GM19324 (cell line): ENCODE measurements around the gene KRT86.

ENCODE experiments used
- ATAC-seq: cut with Tn5 transposase; IDR thresholded peaks from one replicate; pipeline ENCODE4 v1.9.1; 2021; ENCODE audit warnings: mild to moderate bottlenecking, moderate library complexity; ENCODE audit not compliant: unreplicated experiment, low FRiP score

KRT86 gene

DNA sequence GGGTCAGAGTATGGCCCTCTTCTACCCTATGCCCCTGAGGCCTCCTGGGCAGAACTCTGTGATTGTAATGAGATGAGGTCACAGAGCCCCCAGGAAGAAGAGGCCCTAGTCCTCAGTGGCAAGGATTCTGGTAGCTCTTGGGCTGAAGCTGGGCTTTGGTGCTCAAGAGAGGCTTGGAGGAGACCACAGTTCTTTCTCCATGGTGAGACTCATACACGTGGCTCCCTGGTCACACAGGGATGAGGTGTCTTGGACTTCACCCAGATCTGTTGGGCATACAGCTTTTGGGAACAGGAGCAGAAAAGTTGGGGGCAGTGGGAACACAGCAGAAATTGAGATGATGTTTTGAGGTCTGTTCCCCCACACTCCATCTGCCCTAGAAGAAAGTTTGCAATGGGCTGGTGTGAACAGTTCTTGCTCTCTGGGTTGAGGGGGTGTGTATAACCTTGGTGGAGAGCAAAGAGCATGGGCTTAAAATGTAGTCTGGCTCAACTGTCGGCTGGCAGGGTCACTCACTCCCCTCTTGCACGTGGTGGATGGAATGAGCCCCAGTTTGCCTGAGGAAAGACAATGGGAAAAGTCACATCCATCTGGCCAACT is at the start of gene KRT86:
Gene KRT86 (plus strand): TSS at position 125 of the 600 bp plus-strand sequence. CDS start 27,272 bp downstream, outside the sequence.
- ATAC-seq = no peak

DNA sequence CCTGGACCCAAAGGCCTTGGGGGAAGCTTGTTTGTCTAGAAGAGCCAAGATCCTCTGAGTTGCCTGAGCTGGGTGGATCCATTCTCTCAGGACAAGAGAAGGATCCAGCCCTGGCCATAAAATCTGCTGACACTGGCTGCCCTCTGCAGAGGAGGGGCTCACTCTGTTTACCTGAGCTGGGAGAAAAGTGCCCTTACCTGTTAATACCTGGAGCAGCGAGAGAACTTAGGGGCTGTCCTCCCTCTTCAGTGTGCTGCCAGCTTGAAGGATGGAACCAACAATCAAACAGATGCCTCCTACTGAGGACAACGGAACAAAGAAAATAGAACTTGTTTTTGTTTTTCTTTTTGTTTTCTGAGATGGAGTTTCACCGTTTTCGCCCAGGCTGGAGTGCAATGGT is 48.7 kb upstream of the KRT86 start:
- no peak for ATAC-seq

DNA sequence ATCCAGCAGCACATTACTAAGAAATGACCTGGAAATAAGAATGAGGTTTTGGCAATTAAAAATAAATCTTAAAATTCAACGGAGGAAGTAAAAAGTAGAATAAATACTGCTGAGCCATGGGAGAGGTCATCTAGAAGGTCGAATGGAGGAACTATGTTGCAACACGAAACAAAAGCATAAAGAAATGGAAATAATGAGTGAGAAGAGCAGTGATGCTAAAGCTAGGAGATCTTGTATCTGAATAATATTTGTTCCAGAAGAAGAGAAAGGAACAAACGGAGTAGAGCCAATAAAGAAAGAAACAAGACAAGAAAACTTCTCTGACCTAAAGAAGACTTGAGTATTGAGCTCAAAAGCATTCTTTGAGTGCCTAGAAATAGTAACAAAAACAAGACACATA is 48.0 kb upstream of the KRT86 start:
- no peak for ATAC-seq

DNA sequence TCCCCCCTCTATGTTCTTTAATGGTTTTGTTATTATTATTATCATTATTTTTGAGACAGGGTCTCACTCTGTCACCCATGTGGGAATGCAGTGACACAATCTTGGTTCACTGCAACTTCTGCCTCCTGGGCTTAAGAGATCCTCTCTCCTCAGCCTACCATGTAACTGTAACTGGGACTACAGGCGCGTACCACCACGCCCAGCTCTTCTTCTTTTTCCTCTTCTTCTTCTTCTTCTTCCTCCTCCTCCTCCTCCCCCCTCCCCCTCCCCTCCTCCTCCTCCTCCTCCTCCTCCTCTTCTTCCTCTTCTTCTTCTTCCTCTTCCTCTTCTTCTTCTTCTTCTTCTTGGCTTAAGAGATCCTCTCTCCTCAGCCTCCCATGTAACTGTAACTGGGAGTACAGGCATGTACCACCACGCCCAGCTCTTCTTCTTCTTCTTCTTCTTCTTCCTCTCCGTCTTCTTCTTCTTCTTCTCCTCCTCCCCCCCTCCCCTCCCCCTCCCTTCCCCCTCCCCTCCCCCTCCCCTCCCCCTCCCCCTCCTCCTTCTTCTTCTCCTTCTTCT is 46.8 kb upstream of the KRT86 start:
- no peak for ATAC-seq

DNA sequence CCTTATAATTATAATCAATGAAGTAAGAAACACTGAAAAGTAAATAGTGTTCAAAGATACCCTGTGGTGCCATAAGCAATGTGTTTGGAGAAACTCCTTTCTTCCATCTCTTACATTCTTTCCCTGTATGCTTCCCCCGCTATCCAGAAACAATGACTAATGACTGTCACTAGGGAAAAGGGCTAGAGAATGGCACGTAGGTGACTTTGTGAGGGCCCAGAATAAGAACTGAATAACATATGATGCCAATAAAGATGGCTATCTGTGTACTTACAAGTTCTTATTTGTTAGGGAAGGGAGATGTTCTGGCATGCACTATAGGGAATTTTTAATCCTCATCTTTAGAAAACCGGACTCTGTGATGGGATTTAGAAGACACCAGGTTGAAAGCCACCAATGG is 46.1 kb upstream of the KRT86 start:
- ATAC-seq = no peak

DNA sequence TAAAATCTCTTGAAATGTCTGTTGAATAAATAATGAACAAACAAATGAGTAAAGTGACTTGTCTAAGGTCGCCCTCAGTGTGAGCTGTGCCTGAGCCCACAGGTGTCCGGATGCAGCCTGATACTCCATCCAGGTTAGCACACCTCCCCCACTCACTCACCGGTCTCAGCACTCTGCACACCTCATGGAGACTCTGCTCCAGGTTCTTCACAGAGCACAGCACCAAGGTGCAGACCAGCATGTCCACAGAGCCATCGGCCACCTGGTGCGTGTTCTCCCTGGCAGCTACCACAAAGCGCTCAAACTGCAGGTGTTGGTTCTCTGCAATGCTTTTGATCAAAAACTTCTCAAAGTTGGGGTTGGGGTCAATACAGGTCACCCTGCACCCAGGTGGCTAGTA is 45.5 kb upstream of the KRT86 start:
- no peak for ATAC-seq

DNA sequence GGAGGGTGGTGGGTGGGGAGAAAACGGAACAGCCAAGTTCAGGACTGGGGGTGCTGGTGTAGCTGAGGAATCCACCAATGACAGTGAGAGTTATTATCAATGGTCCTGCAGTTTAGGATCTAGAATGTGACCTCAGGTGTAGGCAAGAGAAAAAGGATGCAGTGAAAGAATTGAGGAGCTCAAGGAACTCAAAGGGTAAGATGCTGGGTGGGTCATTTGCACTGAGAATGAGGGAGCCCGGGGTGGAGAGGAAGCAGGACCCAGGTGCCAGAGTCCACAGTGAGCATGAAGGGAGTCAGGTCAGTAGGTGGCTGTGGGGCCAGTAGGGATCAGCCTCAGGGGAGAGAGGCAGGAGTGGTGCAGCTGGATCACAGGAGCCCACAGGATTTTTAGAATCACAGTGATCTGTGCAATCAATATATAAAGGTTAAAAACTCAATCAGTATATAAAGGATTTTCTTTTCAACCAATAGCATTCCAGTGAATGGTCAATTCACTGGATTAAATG is 44.6 kb upstream of the KRT86 start:
- no peak for ATAC-seq

DNA sequence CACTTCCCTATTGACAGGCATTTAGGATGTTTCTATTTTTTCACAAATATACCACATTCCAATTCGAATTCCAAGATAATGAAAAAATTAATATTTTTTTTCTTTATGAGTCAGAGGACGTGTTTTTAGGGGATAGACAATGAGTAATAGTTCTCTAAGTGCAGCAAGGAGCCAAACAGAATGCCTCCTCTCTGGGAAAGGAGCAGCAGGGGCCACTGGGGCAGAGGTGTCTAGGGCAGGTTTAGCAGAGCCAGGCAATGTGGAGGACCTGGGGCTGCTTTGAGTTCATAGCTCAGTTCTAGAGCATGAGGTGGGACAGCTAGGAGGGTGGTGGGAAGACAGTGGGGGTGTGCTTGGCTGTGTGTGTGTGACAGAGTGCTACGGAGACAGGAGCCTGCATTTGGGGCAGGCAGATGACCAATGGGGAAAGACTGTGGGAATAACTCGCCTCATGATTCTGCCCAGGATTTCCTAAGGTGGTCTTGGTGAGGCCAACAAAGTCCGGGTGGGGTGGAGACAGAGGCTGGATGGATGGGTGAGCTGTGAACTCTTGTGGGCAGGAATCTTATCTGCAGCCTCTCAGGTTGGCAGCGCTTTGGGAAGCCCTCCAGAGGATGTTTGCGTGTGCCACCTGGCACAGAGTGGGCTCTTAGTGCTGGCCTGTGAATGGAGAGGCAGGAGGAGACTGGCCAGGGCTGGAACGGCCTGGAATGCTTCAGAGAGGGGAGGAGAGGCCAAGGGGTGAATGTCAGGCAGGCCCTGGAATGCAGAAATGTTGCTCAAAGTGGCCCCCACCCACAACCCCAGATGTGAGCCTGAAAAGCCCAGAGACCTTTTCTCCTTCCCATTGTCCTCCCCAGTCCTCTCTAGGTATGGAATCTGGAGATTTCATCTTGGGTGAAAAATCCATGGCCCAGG is 43.8 kb upstream of the KRT86 start:
- no peak for ATAC-seq

DNA sequence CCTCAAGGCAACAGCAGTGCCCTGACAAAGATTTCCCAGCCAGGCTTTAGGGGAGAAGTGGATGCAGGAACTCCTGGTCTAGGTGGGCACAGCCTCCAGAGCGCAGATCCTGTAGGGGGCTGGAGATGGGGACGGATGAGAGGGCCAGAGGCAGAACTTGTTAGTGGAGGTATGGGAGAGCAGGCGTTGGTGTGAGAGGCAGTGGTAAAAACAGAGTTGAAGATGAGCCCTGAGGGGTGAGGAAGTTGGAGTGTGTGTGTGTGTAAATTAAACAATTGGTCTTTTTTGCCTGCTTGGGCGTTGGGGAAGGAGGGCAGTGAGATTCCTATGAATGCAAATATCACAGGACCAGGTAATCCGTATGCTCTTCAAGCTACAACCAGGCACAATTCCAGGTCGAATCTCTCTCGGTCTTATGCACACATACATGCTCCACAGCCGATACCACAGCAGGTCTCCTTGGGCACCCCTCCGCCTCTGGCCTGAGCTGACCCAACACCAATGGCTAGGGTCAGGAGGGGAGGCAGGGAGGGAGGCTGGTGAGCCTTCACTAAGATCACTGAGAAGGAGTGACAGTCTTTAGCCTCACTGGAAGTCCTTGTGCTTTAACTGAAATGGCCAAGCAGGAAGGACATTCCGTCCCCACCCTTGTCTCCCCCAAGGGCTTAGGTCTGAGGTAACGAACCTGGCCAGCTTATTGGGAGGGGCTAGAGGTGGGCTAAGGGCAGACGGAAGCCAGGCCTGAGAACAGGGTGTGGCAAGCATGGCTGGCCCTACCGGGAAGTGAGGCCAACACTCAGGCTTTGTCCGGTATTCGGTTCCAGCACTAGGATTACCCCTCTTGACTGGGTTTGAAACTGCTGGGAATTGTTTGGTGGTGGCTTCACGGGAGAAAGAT is 42.9 kb upstream of the KRT86 start:
- no peak for ATAC-seq

DNA sequence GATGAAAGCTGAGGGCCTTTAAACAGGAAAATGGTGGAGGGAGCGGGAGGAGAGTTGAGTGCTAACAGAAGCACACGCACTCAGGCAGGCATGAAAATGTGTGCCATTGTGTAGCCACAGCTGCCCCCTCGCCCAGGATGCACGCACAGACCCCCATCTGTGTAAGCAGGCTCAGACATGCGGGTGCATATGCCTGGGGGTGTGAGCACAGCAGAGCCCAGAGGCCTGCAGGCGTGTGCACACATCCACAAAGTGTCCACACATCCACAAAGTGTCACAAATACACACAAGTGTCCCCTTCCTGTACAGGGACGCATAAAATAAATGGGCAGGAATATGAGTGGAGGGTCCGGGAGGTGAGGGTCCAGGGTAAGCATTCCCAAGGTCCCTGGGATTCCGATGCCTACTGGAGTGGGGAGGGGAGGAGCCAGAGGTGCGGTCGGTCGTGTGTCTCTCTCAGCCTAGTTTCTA is 42.2 kb upstream of the KRT86 start:
- no peak for ATAC-seq

DNA sequence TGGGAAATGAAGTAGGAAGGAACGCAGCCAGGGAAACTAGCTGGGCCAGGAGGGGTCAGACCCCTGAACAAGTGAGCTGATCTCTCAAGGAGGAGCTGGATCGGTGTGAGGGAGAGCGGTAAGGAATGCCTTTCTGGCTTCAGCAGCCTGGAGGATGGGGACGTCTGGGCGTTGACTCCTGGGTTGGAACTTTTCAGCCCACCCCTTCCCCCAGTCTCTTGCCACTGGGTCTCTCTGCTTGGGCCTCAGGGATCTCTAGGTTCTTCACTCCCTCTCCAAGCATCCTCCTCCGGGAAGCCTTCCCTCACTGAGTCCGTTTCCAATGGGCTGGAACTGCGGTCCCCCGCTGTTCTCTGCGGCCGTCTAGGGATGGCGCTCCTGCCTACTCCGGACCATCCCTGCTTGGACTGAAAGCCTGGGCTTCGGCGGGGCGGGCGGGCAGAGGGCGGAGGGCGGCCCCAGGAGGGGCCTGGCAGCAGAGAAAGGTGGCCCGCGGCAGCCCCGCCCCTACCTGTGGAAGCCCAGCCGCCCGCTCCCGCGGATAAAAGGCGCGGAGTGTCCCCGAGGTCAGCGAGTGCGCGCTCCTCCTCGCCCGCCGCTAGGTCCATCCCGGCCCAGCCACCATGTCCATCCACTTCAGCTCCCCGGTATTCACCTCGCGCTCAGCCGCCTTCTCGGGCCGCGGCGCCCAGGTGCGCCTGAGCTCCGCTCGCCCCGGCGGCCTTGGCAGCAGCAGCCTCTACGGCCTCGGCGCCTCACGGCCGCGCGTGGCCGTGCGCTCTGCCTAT is 41.6 kb upstream of the KRT86 start, which contains the start of gene KRT7:
Gene KRT7 (plus strand): TSS at position 570 of the 788 bp plus-strand sequence. CDS start 54 bp downstream, at position 624.
- no peak for ATAC-seq

DNA sequence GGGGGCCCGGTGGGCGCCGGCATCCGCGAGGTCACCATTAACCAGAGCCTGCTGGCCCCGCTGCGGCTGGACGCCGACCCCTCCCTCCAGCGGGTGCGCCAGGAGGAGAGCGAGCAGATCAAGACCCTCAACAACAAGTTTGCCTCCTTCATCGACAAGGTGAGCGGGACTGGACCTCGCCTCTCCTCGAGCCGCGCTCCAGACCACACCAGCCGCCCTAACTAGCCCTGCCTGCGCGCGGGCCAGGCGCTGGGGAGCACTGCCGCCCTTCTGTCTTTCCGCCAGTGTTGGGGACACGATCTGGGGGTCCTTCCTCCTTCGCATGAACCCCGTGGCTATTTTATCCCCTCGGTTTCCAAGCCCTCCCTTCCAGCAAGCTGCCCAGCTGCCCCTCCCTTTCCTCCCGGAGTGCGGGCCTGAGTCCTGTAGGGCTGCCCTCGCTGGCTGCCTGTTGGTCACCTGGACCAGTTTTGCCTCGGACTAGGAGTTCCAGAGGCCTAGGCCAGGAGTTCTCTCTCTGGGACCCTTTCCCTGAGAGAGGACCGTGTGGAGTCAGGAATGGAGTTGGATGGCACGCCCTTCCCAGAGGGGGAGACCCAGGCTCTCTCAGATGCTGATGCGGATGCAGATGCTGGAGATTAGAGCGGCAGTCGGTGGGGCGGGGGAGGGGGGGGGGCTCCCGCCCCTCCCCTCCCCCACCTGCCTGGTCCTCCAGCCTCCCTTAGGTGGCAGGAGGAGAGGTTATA is 40.8 kb upstream of the KRT86 start:
- no peak for ATAC-seq

DNA sequence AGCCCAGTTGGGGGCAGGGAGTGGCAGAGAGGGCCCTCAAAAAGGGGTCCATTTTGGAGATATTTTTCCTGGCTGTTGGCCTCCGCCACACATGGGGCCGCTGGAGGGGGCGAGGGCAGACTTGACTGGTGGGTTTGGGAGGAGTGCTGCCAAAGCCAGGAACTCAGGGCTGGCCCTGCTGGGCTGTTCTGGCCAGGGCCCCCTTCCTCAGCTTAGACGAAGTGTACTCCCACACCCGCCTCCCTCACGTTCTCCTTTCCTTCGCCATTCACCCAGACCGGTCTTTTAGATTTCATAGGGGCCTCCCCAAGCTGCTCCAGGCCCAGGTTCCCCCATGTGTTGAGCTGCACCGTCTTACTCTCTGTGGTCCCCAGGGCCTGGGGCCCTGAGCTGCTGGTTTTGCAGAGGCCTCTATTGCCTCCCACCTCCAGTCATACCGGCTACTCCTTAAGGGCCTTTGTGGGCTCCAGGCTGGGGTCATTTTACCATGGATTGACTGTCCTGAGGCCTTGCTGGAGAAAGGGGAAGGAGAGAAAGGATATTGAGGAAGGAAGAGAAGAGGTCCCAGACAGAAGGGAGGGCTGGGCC is 40.1 kb upstream of the KRT86 start:
- no peak for ATAC-seq

DNA sequence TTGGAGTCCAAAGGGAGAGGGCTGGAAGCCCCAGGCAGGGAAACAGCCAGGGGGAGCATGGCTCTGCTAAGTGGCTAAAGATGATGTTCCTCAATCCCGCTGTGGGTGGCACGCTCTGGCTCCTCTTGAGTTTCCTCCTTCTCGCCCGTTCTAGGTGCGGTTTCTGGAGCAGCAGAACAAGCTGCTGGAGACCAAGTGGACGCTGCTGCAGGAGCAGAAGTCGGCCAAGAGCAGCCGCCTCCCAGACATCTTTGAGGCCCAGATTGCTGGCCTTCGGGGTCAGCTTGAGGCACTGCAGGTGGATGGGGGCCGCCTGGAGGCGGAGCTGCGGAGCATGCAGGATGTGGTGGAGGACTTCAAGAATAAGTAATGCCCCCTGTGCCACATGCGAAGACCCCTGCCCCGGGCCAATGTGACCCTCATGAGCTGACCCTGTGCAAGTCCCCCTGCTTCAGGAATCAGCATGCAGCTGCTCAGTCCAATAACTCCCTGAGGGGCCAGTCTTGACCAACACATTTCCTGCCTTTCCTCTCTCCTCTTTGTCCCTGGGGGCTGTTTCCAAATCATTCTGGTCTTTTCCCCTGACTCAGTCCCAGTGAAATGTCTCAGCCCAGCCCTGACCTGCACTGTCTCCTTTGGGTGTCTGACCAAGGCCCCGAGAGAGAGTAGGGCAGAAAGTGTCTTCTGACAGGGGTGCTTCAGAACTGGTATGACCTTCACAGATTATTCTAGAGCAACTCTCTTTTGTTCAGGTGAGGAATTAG is 39.3 kb upstream of the KRT86 start:
- no peak for ATAC-seq

DNA sequence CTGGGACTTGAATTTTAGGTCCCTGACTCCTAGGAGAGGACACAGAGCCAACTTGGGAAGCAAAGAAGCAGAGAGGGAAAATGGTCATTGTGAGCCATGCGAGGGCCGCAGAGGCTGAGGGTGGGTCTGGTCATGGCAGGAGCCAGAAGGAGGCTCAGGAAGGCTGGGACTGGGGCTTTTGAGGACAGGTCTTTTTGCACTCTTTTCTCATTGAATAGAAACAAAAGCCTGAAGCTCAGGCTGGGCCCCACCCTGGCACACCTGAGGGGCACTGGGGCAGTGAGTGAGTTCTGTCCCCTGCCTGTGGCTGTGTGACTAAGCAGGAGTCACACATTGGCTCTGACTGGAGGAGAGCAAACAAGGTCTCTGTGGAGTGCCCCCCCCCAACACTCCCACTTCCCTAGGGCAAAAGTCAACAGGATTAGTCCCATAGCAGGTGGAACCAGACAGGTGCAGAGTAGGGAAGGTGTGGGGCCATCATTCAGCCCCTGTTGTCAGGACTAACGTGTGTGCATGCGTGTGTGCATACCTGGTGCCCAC is 38.6 kb upstream of the KRT86 start:
- ATAC-seq = no peak

DNA sequence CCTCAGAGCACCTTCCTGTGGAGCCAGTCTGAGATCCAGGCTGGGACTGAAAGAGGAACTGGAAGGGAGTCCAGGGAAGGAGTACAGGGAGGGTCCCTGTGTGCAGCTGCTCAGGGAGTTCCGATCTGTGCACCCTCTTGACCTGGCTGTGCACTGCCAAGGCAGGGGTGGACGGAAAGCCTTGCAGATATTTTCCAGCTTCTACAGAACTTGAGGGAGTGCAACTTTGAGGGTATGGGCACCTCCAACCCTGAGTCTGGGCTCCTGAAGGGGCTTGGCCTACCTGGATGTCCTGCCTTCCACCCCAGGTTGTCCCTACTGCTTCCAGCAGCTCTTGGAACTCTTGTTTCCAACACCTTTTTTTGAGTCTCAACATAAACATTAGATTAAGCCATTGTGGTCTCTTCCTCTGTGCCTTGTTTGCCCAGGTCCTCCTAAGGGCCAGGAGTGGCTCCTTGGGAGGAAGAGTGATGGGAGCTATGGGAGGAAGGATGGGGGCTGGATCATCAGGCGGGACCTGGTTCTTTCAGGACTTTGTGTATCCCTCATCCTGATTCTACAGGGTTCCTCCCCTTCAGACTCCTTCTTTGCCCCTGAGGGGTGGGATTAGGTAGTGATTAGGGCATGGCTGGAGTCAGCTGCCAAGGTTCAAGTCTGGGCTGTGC is 37.9 kb upstream of the KRT86 start:
- ATAC-seq = no peak
